NCI-H1930 (cell line): ENCODE data around the gene ABLIM2.

Experiments
- DNase-seq, 2 experiments: peaks; one replicate each; lab custom pipeline; 2025; lab: John Stamatoyannopoulos, UW

The ABLIM2 gene

DNA sequence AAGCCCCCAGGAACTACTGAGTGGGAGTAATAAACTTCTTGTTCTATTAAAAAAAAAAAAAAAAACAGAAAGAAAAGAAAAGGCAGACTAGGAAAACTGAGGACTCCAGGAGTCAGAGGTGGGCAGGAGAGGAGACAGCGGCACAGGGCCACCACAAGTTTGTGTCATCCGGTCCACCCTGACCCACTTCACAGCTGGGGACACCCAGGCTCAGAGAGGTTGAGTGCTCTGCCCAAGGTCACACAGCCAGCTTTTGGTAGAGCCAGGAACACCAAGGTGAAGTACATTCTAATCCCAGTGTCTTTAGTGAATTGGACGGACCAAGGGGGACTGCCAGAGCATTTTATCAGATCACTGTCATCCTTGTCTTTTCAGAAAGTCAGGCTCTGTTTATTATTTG, 16.4 kb upstream of the ABLIM2 start:
- no peak for DNase-seq

DNA sequence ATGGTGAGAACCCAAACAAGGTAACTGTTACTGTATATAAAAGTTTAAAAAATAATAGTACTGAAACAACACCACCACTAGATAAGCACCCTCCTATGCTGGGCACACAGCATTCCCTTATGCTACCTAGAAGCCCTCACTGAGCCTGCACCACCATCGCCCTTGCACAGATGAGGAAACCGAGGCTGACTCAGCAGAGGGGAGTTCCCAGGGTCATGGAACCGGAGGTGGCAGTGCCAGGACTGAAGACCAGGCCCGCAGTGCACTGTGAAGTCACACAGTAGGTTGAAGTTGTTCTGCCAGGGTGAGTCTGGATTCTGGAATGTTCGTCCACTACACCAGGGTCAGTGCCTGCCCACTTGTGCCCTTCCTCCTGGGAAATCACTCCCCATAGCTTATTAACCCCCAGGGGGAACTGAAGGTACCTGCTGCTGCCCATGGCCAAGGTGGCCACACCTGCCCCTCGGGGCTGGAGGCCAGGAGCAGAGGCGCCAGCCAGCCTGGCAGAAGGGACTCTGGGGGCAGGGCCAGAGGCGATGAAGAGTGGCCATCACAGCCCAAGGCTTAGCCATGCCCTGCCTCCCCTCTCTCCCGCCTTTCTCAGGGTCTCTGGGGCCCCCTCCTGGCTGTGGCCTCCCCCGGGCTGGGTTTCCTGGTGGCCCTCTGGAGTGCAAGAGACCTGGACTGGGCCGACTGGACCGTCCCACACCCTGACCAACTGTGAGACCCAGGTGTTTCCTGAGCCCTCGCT, 15.1 kb upstream of the ABLIM2 start:
- no peak for DNase-seq

- DNase-seq, result no peak
These were observed 13.6 kb upstream of the ABLIM2 start for GRCh38 chr4:8171984-8172924.

DNA sequence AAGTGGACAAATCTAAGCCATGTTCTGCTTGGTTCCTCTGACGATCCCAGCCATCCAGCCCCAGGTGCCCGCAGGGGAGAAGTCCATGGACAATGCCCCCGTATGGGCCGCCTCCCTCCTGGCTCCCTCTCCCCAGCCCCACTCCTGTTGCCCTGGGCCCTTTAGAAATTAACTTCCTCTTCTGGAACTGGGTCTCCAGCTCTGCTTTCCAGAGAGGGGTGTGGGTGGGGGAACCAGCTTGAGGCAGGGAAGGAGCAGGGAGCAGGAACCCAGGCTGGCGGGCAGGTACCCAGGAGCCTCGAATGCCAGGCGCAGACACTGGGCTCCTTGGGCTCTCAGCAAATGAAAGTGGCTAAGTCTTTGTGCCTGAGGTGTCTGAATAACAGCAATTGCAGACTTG, 12.7 kb upstream of the ABLIM2 start:
- no peak for DNase-seq

GRCh38 chr4:8170341-8170740, 11.7 kb upstream of the ABLIM2 start:
- DNase-seq, result no peak

DNA sequence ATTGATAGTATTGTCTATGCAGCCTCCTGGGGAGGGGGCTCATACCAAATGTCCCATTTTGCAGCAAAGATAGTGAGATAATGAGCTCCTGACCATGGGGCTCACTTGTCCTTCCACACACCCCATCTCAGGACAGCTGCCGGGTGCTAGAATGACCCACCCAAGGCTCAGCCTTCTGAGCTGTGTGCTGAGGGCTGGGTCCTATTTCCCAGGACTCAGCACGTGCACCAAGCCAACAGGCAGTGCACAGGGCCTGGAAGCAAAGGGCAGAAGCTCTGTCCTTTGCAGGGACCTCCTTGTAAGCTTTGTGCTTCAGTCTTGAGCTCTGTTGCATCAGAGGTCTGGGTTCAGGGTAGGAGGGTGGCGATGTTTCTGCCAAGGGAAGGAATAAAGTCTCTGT, 11.2 kb upstream of the ABLIM2 start:
- no peak for DNase-seq

GRCh38 chr4:8168832-8169598, 10.4 kb upstream of the ABLIM2 start:
- DNase-seq, result no peak

GRCh38 chr4:8168232-8168631, 9.6 kb upstream of the ABLIM2 start:
- DNase-seq, result no peak

DNA sequence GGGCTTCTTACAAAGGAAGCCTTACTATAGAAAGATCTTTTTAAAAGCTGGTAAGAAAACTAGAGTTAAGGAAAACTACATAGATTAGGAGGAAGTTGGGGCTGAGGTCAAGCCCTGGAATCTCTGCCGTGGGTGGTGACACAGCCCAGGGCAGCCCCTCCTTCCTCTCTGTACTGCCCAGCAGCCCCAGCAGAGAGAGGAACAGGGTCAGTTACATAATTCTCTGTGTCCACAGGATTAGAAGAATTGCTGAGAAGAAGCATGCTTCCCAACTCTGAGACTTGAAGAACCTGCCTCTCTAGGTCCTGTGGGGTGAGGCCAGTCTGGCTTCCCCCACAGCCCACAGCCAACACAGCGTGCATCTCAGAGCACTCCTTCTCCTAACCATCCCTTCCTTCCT, 9.2 kb upstream of the ABLIM2 start:
- DNase-seq, result no peak

GRCh38 chr4:8167291-8167690, 8.7 kb upstream of the ABLIM2 start:
- no peak for DNase-seq

GRCh38 chr4:8165374-8165896, 6.8 kb upstream of the ABLIM2 start:
- no peak for DNase-seq

GRCh38 chr4:8164687-8165086, 6.1 kb upstream of the ABLIM2 start:
- DNase-seq, result no peak

GRCh38 chr4:8164194-8164565, 5.6 kb upstream of the ABLIM2 start:
- DNase-seq, result no peak

DNA sequence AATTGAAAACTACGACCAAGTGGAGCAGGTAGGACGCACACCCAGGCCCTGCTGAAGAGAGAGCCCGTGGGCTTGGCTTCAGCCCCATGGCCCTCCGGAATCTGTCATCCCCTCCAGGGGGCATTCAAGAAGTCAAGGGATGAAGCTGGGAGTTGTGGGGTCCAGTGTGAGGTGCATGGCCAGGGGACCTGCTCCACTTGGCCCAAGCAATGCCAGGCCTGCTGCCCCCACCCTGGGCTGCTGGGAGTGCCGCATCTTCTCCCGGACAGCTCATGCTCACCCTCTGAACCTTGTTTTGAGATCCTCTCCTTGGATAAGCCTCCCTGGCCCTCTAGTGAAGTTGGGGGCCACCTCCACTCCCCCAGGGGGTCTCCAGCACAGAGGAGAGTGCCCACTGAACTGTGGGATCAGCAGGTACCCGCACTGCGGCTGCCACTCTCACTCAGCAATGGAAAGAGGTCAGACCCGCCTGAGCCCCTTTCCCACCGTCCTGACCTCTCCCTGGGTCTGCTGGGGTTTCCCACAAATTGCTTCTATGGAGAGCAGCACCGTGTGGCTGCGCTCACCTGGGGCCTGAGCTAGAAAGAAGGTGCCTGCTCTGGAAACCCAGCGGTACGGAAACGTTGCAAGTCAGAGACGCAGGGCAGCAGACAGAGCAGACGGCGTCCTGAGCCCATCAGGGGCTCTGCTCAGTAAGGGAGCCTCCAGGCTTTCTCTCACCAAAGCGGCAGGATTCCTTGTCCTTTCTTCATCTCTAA, 5.0 kb upstream of the ABLIM2 start:
- DNase-seq, result no peak

GRCh38 chr4:8163026-8163425, 4.4 kb upstream of the ABLIM2 start:
- DNase-seq, result no peak

GRCh38 chr4:8162625-8163024, 4.0 kb upstream of the ABLIM2 start:
- no peak for DNase-seq

- DNase-seq, result no peak
These were observed 2.0 kb upstream of the ABLIM2 start for GRCh38 chr4:8160572-8160971.

- no peak for DNase-seq
These were observed 1.6 kb upstream of the ABLIM2 start for GRCh38 chr4:8160233-8160560.

DNA sequence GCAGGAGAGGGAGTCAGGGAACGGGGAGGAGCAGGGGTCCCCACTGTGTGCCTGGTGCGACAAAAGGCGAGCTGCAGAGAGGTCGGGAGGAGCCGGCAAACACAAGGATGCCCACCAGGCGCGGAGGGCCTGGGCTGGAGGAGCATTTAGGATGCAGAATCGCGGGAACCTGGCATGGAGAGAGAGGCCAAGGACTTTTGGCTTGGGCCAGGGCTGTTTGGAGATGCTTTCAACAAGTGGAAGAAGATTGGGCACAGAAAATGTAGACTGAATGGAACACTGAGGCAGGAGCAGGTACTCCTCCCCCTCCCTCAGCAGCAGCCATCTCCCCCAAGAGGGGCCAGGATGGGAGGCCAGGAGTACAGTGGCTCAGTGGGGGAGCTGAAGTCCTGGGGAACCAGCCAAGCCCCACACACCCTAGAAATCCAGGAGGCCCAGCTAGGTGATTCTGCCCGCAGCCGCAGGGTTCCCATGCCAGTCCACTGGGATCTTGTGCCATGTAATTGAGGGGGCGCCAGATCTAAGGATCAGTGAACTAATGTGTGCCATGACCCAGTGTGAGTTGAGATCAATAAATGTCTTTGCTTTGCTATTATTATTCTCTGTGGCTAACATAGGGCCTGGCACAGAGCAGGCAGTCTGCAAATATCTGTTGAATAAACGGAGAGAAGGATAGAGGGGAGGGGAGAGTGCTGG, 1.1 kb upstream of the ABLIM2 start:
- DNase-seq, result no peak

DNA sequence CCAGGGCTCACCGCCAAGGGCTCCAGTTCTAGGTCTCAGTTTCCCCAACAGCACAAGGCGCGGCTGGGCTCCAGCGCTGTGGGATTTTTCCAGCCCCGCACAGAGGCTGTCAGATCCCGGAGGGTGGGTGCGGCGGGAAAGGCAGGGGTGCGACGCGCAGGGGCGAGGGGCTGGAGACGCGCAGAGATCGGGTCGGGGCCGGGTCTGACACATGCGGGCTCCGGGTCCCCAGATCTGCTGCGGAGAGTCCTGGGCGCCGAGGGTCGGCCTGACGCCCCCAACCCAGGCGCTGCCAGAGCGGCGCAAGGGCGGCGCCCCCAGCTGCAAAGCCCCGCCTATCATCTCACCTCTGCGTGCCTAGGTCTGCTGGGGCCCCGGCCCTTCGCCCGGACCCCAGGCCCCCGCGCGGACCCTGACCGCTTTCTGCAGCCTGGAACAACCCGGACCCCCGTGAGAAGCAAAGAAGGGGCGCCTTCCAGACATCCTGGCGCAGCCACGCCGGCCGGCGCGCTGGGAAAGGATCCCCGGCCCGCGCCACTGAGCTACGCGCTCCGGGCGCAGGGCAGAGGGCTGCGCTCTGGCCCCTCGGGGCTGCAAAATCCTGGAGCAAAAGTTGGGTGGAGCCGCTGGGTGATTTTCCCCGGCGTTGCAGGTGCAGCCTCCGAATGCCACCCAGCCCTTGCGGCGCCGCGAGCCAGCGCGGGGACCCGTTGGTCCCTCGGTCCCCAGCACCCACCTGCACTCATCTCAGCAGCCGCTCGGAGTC, 486 bp downstream of the ABLIM2 start:
- DNase-seq, result no peak
